ENCODE data around the gene TCTN1. TPM values are rescaled to one million over a fixed set of nuclear protein-coding genes. Genes with fewer than 3 reads are reported as not detected.

Gene TCTN1

Small RNA genes lying within 50 kb of the gene (small RNA-seq; reads per million reads assigned to genes)
- not detected for gene RN7SL387P (ENCODE audit: low read depth)

Measured in mesenchymal stem cell (in vitro differentiated cells and primary cell).